ENCODE results near the gene TSBP1. TPM values are rescaled to one million over a fixed set of nuclear protein-coding genes. Genes with fewer than 3 reads are reported as not detected.

The TSBP1 gene
- total RNA-seq, 4 donors from 2014 or later = not detected

GRCh38 chr6:32353348-32353747 lies 18.4 kb downstream of the TSBP1 start:
- Histone ChIP-seq H3K36me3 (no peaks in the 10 kb centered on the region), H3K27ac (no peak overlapping the region), H3K4me3 (no peak overlapping the region), H3K9me3 (no peaks in the 10 kb centered on the region), H3K27me3 (no peaks in the 10 kb centered on the region), H3K4me1 (no peaks in the 10 kb centered on the region)
- no peak for DNase-seq
- TF ChIP-seq CTCF (IDR thresholded peaks at IDR 0.05) (no peak), POLR2A (IDR thresholded peaks at IDR 0.05) (no peak)

GRCh38 chr6:32340242-32340641 lies 31.5 kb downstream of the TSBP1 start:
- no peak for DNase-seq
- H3K36me3 ChIP-seq = no peaks in the 10 kb centered on the region

GRCh38 chr6:32337186-32337805 lies 34.4 kb downstream of the TSBP1 start:
- Histone ChIP-seq H3K27ac (no peak overlapping the region), H3K9me3 (no peaks in the 10 kb centered on the region), H3K4me3 (no peak overlapping the region), H3K4me1 (no peaks in the 10 kb centered on the region), H3K27me3 (no peaks in the 10 kb centered on the region), H3K36me3 (no peaks in the 10 kb centered on the region)
- TF ChIP-seq POLR2A (IDR thresholded peaks at IDR 0.05) = no peak
- no peak for TF ChIP-seq CTCF (IDR thresholded peaks at IDR 0.05)
- DNase-seq = no peak

More at GRCh38 chr6:32340242-32340641, 31.5 kb downstream of the TSBP1 start:
- Histone ChIP-seq H3K4me1 (no peaks in the 10 kb centered on the region), H3K27ac (no peak overlapping the region), H3K27me3 (no peaks in the 10 kb centered on the region), H3K4me3 (no peak overlapping the region), H3K9me3 (no peaks in the 10 kb centered on the region)
- no peak for TF ChIP-seq CTCF (IDR thresholded peaks at IDR 0.05)

GRCh38 chr6:32332433-32332832 lies 39.3 kb downstream of the TSBP1 start:
- Histone ChIP-seq H3K4me1 (no peaks in the 10 kb centered on the region), H3K27ac (no peak overlapping the region), H3K27me3 (no peaks in the 10 kb centered on the region), H3K4me3 (no peak overlapping the region), H3K36me3 (no peaks in the 10 kb centered on the region), H3K9me3 (no peaks in the 10 kb centered on the region)
- no peak for DNase-seq
- TF ChIP-seq POLR2A (IDR thresholded peaks at IDR 0.05) (no peak), CTCF (IDR thresholded peaks at IDR 0.05) (no peak)

- TF ChIP-seq POLR2A (IDR thresholded peaks at IDR 0.05) = no peak
- no peak for TF ChIP-seq CTCF (IDR thresholded peaks at IDR 0.05)
- Histone ChIP-seq H3K36me3 (no peaks in the 10 kb centered on the region), H3K27ac (no peak overlapping the region), H3K27me3 (no peaks in the 10 kb centered on the region), H3K4me3 (no peak overlapping the region), H3K4me1 (no peaks in the 10 kb centered on the region), H3K9me3 (no peaks in the 10 kb centered on the region)
- no peak for DNase-seq
Observed at GRCh38 chr6:32329141-32329540, 42.6 kb downstream of the TSBP1 start.

GRCh38 chr6:32327103-32327502 lies 44.6 kb downstream of the TSBP1 start:
- Histone ChIP-seq H3K4me1 (no peaks in the 10 kb centered on the region), H3K4me3 (no peak overlapping the region), H3K27ac (no peak overlapping the region), H3K36me3 (no peaks in the 10 kb centered on the region), H3K9me3 (no peaks in the 10 kb centered on the region), H3K27me3 (no peaks in the 10 kb centered on the region)
- no peak for DNase-seq
- no peak for TF ChIP-seq POLR2A (IDR thresholded peaks at IDR 0.05)
- TF ChIP-seq CTCF (IDR thresholded peaks at IDR 0.05) = no peak
